Activated T-cell treated with anti-CD3 and anti-CD28 coated beads for 24 hours (primary cell): Measurements from ENCODE around the gene RNASET2.
"Not testable (repeated sequence)": the region's sequence is repeated elsewhere in the genome, so short reads cannot be mapped to it uniquely, and the experiment has no call there.

Source experiments
- DNase-seq: peaks from one replicate; pipeline ENCODE4 v3.0.0-alpha.2; 2020; ENCODE audit warnings: low read depth

Gene RNASET2

DNA sequence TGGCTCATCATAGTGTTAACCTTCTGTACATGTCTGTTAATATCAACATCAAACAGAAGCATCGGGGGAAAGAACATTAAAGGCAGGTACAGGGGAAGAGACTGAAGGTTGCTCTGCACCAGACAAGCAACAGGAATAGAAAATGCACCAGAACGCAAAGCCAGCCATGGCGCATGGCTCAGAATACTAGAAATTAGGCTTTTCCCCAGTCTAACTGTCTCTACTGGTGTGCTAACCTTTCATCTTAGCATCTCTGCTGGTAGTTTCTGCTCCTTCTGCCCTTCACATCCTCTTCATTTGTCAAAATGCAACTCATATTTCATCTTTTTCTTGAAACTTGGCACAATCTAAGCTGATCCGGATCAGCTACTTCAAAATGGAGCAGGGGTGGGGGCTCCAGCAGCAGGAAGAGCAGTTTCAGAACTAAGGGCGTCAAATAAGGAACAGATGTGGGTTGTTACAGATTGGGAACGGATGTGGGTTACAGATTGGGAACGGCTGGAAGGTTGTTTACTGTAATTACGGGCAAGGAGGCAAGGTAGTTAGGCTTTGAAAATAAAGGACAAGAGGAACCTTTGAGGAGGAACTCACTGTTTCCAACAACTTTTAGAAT is 13.1 kb upstream of the RNASET2 start:
- no peak for DNase-seq

DNA sequence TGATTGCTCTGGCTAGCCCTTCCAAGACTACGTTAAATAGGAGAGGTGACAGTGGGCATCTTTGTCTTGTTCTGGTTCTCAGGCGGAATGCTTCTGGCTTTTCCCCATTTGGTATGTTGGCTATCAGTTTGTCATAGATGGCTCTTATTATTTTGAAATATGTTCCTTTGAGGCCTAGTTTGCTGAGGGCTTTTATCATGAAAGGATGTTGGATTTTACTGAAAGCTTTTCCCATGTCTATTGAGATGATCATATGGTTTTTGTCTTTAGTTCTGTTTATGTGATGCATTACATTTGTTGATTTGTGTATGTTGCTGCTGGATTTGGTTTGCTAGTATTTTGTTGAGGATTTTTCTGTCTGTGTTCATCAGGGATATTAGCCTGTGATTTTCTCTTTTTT is 9.9 kb upstream of the RNASET2 start:
- DNase-seq = no peak

DNA sequence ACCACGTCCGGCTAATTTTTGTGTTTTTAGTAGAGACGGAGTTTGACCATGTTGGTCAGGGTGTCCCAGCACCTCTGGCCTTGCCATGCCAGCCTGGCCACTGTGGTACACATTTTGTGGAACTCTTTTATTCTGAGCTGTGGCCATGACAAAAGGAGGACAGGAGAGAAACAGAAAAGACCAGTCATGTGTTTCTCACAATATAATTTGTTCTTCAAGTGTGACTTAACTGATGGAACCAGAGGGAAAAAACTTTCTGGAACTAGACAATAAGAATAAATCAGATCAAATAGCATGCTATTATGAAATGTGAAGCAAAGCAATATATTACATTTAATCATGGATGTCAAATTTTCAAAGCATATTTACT is 4.2 kb upstream of the RNASET2 start:
- no peak for DNase-seq

DNA sequence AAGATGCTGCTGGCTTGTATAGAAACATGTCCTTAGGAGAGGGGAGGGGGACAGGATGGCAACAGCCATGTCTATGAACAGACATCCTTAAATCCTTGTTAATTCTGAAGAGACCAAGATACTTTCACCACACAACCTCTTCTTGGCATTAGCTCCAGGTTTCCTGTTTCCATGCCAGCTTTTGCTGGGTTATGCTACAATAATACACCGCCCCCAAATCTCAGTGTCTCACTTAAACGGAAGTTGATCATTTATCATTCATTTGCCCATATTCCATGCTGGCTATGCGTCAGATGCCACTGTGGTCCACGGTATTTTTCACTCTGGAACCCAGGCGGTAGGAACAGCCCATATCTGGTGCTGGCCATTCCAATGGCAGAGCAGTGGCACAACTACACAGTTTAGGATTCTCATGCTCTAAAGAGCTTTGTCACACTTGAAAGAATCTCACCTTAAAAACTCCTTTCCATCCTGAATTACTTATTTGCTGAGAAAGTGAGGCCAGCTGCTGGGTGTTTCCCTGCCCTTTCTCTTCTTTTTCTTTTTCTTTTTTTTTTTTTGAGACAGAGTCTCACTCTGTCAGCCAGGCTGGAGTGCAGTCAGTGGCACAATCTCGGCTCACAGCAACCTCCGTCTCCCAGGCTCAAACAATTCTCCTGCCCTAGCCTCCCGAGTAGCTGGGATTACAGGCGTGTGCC is 3.7 kb upstream of the RNASET2 start:
- DNase-seq = no peak

DNA sequence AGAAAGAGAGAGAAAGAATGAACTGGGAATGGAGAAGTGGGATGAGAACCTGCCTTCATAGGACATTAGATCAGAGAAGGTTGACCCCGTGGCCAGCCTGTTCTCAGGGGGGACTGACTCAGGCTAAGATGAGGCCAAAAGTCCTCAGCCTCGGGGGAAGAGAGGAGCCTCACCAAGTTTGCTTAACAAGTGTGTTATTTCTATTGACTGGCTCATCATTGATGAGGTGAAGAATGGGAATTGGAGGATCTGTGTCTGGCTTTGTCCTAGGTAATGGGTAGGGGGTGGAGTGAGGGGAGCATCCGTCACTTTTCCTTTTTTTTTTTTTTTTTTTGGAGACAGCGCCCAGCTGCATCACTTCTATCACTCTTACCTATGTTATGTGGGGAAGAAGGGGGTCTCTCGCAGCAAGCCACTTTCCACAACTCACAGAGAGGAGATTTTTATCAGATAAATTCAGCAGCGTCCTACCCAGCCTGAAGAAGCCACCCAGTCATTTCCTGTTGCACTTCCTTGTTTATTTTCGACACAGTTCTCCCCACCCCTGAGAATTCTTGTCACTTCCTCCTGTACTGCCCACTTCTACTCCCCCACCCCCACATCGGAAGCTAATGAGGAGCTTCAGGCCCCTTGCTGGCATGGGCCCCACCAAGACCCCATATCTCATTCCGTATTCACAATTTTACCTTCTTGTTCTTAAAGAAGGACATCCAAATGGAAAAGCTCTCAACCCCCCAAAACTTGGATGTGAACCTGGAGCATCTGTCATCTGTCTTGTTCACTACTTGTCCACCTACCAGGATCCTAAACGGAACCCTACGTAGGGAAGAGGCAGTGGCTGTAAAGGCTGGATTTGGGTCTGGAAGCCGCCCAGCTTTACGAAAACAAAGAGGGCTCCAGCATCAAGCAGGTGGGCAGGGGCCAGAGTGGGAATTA is 2.8 kb upstream of the RNASET2 start:
- no peak for DNase-seq

DNA sequence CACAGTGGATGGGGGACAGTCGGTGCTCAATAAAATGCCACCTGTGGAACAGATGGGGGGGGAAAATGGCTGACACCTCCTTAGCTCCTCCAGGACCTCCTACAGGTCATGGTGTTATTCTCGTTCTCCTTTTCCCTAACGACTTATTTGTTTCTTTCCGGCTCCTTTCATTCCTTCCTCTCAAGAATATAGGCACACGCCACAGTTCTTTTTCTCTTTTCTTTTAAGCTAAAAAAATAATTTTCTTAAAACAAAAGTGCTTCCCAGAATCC is 1.4 kb upstream of the RNASET2 start:
- DNase-seq = no peak

DNA sequence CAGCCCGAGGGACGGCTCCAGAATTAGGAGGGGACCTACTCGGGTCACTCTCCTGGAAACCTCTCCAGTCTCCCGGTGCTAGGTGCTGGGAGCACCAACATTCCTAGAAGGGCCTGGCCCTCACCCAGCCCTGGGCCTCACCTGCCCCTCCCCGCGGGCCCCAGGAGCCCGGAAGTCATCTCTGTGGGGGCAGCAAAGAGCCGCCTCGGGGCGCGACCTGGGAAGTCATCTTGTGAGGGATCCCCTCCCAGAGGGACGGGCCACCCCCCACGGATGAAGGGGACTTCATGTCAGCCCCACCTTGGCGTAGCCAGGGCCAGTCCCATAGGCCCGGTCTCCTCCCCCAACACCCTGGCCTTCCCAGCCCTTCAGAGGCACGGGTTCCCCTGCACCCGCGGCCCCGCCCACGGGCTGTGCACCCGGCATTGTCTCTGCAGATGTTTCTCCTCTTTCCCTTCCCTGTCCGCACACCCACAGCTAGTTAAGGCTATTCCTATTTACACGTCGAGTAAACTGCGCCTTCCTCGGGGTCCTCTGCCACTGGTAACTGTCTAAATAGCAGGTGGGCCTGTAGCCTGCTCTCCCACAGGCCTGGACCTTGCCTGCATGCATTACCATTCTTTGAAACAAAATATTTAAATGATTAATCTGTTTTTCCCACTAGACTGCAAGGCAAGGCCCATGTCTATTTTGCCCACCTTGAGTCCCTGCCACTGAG is 896 bp upstream of the RNASET2 start:
- DNase-seq = no peak

DNA sequence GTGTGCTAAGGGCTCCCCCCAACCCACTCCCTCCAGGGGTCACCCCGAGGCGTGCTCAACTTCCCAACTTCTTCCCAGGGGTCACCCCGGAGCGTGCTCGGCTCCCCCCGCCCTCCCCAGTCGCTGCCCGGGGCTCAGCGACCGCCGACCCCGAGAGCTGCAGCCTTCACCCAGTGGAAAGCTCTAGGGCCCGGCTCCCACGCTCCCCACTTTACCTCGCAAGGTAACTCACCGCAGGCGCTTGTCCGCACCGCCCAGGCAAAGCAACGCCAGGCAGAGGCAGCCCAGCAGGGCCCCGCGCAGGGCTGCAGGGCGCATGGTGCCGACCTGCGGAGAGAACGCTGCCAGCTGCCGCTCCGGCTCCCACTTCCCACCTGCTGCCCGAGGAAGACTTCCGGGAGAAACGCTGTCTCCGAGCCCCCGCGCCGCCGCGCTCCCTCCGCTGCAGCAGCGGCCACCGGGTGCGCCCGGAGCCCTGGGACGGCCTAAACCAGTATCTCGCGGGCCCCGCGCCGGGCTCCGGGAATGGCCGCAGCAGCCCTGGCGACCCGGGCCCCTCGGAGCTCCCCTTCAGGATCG is 396 bp downstream of the RNASET2 start:
- DNase-seq = no peak

DNA sequence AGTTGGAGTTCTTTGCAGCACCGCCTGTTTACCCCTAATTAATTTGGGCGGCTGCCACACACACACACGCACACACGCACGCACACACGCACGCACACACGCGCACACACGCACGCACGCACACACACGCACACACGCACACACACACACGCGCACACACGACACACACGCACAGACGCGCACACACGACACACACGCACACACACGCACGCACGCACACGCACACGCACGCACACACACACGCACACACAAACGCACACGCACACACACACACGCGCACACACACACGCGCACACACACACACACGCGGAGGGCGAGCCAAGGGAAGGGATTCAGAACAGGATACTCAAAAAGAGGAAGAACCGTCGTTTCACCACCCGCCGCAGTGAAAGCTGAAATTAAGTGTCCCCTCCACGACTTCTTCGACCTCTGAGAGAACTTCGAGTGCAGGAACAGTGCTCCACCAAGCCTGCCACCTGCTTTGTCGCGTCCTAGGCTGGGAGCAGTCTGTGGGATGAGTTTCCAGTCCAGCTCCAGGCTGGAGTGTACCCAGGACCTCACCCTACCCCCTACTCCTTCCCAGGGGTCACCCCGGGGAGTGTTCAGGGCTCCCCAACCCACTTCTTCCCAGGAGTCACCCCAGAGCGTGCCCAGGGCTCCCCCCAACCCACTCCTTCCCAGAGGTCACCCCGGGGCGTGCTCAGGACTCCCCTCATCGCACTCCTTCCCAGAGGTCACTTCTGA is 1.1 kb downstream of the RNASET2 start:
- DNase-seq = no peak

DNA sequence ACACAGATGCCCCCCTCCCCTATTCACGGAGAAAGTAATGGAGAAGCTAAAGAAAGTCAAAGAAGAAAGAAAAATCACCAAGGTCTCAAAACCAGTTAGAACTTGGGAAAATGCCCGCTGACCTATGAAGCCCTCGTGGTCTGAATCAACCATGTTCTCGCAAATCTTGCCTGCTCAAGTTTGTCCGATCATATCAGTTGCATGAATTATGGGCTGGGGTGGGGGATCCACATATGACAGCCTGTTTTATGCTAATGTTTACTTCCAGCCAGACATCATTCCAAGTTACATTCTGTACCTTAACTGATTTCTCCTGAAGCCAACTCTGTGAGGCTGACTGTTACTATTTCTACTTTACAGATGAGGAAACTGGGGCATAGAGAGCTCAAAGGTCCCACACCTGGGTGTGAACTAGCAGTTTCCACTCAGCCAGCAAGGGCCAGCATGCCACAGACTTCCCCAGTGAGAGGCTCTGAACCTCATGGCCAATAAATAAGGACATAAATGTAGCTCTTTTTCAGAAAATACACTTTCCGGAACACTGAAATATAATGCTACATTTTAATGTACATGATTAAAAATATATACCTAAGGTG is 2.1 kb downstream of the RNASET2 start:
- DNase-seq = no peak

DNA sequence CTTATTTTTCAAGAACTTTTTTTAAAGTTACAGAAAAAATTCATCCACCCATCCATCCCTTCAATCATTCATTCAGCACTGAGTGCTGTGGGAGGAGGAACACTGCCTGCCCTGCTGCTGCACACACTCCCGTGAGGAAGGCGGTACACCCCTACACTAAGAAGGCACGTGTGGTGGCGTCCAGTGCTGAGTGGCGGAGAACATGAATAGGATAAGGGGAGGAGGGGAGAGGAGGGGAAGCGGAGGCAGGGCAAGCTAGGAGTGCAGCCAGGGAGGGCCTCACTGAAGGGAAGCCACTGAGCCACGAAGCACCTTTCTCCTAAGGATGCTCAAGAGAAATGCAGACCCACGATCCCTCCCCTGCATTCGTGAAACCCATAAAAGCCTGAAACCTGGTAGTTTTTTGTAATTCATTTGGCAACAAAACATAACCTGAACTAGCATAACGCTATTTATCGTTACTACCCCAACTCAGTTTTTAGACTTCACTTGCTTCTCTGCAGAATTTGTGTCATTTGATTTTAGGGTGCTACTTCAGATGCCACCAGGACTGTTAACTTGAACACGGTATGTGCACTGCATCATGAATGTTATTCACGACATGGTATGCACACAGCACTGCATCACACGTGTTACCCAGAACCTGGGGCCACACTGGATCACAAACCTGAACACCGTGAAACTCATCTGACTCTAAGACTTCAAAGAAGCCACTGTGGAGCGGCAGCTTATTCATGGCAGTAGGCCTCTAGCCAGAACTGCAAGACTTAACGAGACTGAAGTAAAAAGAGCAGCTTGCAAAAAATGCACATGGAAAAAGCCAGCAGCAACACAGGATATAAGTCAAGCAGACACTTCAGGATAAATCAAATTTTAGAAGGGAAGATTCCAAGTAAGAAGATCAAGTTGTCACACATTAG is 3.5 kb downstream of the RNASET2 start:
- DNase-seq = no peak

DNA sequence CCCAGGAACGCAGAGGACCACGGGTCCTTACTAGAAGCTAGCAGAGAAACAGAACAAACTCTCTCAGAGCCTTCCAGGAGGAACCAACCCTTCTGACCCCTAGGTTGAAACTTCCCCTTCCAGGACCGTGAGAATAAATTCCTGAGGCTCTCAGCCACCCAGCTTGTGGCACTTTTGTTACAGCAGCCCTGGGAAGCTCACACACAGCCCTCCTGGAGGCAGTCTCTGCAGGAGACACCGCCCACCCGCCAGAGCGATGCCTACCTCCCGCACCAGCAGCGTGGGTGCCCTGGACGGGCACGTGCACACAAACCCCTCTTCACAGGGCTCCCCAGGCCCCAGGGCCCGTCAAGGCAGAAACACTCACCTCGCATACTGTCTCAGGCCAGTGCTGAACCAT is 4.2 kb downstream of the RNASET2 start:
- no peak for DNase-seq

DNA sequence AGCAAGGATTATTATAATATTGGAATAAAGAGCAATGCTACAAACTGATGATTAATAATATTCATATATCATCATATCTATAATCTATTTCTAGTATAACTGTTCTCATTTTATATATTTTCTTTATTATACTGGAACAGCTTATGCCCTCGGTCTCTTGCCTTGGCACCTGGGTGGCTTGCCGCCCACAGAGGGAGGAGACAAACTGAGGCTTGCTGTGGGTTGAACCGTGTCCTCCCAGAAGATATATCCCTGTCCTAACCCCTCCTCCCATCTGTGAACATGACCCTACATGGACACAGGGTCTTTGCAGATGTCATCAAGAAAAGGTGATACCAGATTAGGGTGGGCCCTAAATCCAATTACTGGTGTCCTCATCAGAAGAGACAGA is 4.7 kb downstream of the RNASET2 start:
- DNase-seq = no peak

DNA sequence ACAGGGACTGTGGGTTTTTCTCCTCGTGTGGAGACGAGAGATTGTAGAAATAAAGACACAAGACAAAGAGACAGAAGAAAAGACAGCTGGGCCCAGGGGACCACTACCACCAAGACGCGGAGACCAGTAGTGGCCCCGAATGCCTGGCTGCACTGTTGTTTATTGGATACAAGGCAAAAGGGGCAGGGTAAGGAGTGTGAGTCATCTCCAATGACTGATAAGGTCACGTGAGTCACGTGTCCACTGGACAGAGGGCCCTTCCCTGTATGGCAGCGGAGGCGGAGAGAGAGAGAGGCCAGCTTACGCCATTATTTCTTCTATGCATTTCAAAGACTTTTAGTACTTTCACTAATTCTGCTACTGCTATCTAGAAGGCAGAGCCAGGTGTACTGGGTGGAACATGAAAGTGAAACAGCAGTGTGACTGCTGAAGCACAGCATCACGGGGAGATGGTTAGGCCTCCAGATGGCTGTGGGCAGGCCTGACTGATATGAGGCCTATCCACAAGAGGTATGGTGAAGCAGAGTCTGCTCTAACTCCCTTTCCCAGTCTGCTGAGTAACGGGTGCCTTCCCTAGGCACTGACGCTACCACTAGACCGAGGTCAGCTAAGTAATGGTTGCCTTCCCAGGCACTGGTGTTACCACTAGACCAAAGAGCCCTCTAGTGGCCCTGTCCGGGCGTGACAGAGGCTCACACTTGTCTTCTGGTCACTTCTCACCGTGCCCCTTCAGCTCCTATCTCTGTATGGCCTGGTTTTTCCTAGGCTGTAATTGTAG is 5.3 kb downstream of the RNASET2 start:
- peak; percentile 78 for DNase-seq

DNA sequence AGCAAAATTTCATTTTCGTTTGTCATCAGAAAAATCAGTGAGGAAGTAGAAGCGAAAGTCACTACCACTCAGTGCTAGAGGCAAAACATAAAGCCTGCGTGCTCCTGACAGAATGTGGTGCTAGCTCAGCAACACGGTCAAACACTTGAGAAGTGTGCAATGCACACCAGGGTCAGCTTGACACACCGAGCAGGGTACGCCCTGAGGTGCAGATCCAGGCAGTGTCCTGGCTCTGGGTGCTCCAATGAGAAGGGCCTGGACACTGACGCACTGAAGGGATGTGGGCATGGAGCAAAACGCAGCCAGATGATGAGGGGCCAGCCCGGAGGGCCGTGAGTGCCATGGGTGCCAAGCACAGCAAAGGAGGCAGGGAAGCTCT is 5.9 kb downstream of the RNASET2 start:
- DNase-seq = no peak

DNA sequence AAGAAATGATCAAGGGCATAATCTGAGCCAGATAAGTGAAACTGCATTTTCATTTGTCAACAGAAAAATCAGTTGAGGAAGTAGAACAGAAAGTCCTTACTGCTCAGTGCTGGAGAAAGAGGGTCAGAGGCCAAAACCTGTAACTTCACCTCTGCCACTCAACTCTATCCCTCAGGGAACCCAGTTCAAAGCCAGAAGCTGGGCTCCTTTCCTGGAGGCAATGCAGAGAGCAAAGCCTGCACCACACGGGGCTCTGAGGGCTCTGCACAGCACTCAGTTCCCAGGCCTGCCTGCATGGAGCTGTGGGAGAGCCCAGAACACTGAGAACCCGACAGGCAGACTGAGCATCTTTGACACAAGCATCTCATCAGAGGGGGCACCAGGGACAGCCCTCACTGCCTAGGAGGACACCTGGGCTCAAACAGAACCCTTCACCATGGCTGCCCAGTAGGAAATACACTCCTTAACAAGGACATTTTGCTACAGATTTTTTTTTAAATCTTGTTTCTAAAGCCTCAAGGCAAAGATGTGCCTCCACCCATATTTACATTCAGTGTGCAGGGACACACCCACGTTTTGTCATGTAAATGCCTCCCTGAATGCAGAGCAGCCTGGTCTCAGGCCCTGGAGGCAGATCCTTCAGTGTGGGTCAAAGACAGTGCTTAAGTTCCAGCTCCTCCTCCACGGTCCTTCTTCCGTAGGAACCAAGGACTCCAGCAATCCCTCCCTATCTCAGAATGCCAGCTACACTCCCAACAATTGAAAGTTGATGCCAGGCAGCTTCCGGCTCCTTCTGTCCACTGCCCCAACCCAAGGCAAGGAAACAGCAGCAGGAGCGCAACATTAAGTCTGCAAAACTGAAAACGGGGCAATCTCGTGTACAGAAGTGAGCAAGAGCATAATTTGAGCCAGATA is 6.6 kb downstream of the RNASET2 start:
- no peak for DNase-seq

DNA sequence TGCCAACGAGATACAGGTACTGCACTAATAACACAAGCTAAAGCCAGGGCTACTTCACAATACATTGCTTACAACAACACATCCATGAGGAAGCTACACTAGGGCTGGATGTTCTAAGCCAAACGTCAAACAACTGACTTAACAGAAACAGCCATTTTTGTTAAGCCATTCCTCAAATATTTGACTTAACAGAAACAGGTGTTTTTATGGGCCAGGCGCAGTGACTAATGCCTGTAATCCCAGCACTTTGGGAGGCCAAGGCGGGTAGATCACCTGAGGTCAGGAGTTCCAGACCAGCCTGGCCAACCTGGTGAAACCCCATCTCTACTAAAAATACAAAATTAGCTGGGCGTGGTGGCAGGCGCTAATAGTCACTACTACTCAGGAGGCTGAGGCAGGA is 7.6 kb downstream of the RNASET2 start:
- DNase-seq = not testable (repeated sequence)

DNA sequence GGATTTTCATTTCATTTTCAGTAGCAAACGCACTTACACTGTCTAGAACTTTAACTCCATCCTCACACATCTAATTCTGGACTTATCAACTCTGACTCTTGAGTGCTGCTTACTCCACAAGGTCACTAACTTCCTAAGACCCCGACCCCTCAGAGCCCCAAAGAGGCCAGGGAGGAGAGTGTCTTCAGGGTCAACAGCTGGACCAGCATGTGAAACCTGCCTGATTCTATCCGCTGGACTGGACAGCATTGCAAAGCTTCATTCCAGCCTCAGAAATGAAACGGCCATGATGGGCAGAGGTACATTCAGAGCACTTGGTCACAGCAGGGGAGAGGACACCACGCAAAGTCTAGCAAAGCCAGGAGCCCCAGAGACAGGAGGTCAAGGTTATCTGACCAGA is 9.1 kb downstream of the RNASET2 start:
- DNase-seq = no peak
